B cell (primary cell): ENCODE data around the gene TMTC4. TPM values are rescaled to one million over a fixed set of nuclear protein-coding genes. Genes with fewer than 3 reads are reported as not detected.

ENCODE experiments used
- ATAC-seq: fragments of 200-7000 bp; cut with Tn5 transposase; one replicate; pipeline ENCODE4 v1.10.0; 2021; ENCODE audit warnings: low read depth, mild to moderate bottlenecking, moderate number of reproducible peaks, moderate library complexity
- CTCF ChIA-PET: fragments of 350-600 bp; sonication (Branson Sonifier 250); formaldehyde crosslinking; loops from one replicate; lab custom pipeline; 2021; ENCODE audit warnings: antibody characterized with exemption, inconsistent platforms; lab: Charles Lee
- POLR2A ChIA-PET: fragments of 350-600 bp; sonication (Branson Sonifier 250); formaldehyde crosslinking; loops from one replicate; lab custom pipeline; 2021; ENCODE audit warnings: antibody characterized with exemption; lab: Charles Lee
- DNase-seq: peaks from one replicate; pipeline ENCODE4 v3.0.0; 2013
- H2AFZ ChIP-seq: 2 replicates; pipeline ENCODE4 v1.6.1; 2012; ENCODE audit warnings: mild to moderate bottlenecking, low read depth, low read length; ENCODE audit not compliant: insufficient read depth, poor library complexity, severe bottlenecking
- H3K27ac ChIP-seq, 2 donors: 1 replicate in 1 of 2; 2 replicates in 1 of 2; pipeline ENCODE4 v1.5.1; 2012 to 2013; ENCODE audit warnings: low read length in 2 of 2, mild to moderate bottlenecking in 2 of 2, moderate library complexity in 1 of 2
- H3K27me3 ChIP-seq, 4 experiments: fragments of 200-600 bp in 1 of 4; sonication (generic) in 1 of 4; replicated peaks in 1 of 4; 1 replicate in 2 of 4; 2 replicates in 2 of 4; pipeline versions ENCODE4 v1.6.1 to v1.7.0; 2013 to 2016; ENCODE audit warnings: low read length in 3 of 4, mild to moderate bottlenecking in 2 of 4, mixed read lengths in 1 of 4, moderate library complexity in 1 of 4; ENCODE audit not compliant: insufficient read depth in 4 of 4, control insufficient read depth in 3 of 4; ENCODE audit errors: control extremely low read depth in 1 of 4
- H3K36me3 ChIP-seq, 2 experiments: replicated peaks in 1 of 2; 1 replicate in 1 of 2; 2 replicates in 1 of 2; pipeline versions ENCODE4 v1.6.1 to v1.7.1; 2013; ENCODE audit warnings: low read length in 1 of 2; ENCODE audit not compliant: insufficient read depth in 2 of 2, control insufficient read depth in 1 of 2; ENCODE audit errors: control extremely low read depth in 1 of 2, extremely low read depth in 1 of 2
- H3K4me1 ChIP-seq, 2 donors: fragments of 200-600 bp in 1 of 2; sonication (generic) in 1 of 2; 1 replicate in 1 of 2; 2 replicates in 1 of 2; pipeline versions ENCODE4 v1.5.1 to v1.6.1; 2013 to 2017; ENCODE audit warnings: low read length in 2 of 2; ENCODE audit not compliant: control insufficient read depth in 2 of 2, insufficient read depth in 2 of 2
- H3K4me2 ChIP-seq: replicated peaks from 2 replicates; pipeline ENCODE3; 2012; ENCODE audit warnings: mild to moderate bottlenecking, low read depth, low read length; ENCODE audit not compliant: poor library complexity, severe bottlenecking
- H3K4me3 ChIP-seq, 5 experiments: fragments of 200-600 bp in 1 of 5; sonication (generic) in 1 of 5; 1 replicate in 3 of 5; 2 replicates in 2 of 5; pipeline versions ENCODE4 v1.5.1 to v1.7.0; 2011 to 2016; ENCODE audit warnings: low read length in 4 of 5, mild to moderate bottlenecking in 4 of 5, low read depth in 2 of 5, control low read depth in 1 of 5, moderate library complexity in 1 of 5; ENCODE audit not compliant: insufficient read depth in 1 of 5; ENCODE audit errors: control extremely low read depth in 1 of 5, extremely low read depth in 1 of 5
- H3K79me2 ChIP-seq: fragments of 200-600 bp; sonication (generic); one replicate; pipeline ENCODE4 v1.6.0; 2016; ENCODE audit warnings: low read length; ENCODE audit not compliant: control insufficient read depth, insufficient read depth
- H3K9ac ChIP-seq: fragments of 200-600 bp; sonication (generic); 2 replicates; pipeline ENCODE4 v1.6.1; 2017; ENCODE audit warnings: mild to moderate bottlenecking, low read length, moderate library complexity
- H3K9me3 ChIP-seq, 3 donors: one replicate each; pipeline versions ENCODE4 v1.6.1 to v1.7.1; 2013; ENCODE audit warnings: low read length in 2 of 3; ENCODE audit not compliant: control insufficient read depth in 2 of 3, insufficient read depth in 1 of 3; ENCODE audit errors: control extremely low read depth in 1 of 3
- H4K20me1 ChIP-seq: 2 replicates; pipeline ENCODE4 v1.6.0; 2012; ENCODE audit warnings: mild to moderate bottlenecking, low read length; ENCODE audit not compliant: insufficient read depth, control insufficient read depth, poor library complexity, severe bottlenecking
- H3K27ac Mint-ChIP-seq: one replicate; pipeline ENCODE4 v1.8.0; 2021; ENCODE audit warnings: mixed read lengths
- H3K27me3 Mint-ChIP-seq: one replicate; pipeline ENCODE4 v1.8.0; 2021; ENCODE audit warnings: mixed read lengths
- H3K4me1 Mint-ChIP-seq: one replicate; pipeline ENCODE4 v1.8.0; 2021; ENCODE audit warnings: mixed read lengths
- H3K4me3 Mint-ChIP-seq: one replicate; pipeline ENCODE4 v1.8.0; 2021; ENCODE audit warnings: mixed read lengths
- H3K9me3 Mint-ChIP-seq: one replicate; pipeline ENCODE4 v1.8.0; 2022; ENCODE audit warnings: mixed read lengths; ENCODE audit not compliant: insufficient read depth
- EZH2 ChIP-seq: IDR thresholded peaks from 2 replicates; pipeline ENCODE4 v1.6.1; 2012; ENCODE audit warnings: borderline replicate concordance, low read depth, mild to moderate bottlenecking, moderate library complexity, low read length; ENCODE audit not compliant: insufficient read depth, poor library complexity, severe bottlenecking
- WGBS: methylation state at CpG from one replicate; pipeline ENCODE4 v1.1.5; 2013; ENCODE audit warnings: missing lambda C conversion rate; ENCODE audit not compliant: insufficient coverage; 5-methylcytosine and 5-hydroxymethylcytosine counted together
- intact Hi-C: fragments of 100-400 bp; cut with micrococcal nuclease; formaldehyde crosslinking; loops from one replicate; pipeline ENCODE4 v1.10.0; 2022
- polyA plus RNA-seq: library from polyadenylated mRNA; depleted of rRNA; stranded (reverse); fragments of >200 nt; gene quantifications from 2 replicates; pipeline ENCODE4 v1.2.3, GENCODE V29; 2012
- total RNA-seq, 2 donors: library from RNA; stranded (reverse); fragments of 120-200 nt in 1 of 2; gene quantifications; 1 replicate in 1 of 2; 2 replicates in 1 of 2; pipeline versions ENCODE4 v1.2.3 to v1.2.4, GENCODE V29; 2013 to 2022
- TF ChIP-seq, protein P1 (sequence below): fragments of 200-600 bp; IDR thresholded peaks from one replicate; pipeline ENCODE4 v1.8.0; 2022; ENCODE audit warnings: antibody characterized with exemption, mild to moderate bottlenecking

The TMTC4 gene
- total and polyA plus RNA-seq, 2 donors (not counting 1 experiment from before 2014, with no cell fraction given) = 7.9 to 17.8 TPM

DNA sequence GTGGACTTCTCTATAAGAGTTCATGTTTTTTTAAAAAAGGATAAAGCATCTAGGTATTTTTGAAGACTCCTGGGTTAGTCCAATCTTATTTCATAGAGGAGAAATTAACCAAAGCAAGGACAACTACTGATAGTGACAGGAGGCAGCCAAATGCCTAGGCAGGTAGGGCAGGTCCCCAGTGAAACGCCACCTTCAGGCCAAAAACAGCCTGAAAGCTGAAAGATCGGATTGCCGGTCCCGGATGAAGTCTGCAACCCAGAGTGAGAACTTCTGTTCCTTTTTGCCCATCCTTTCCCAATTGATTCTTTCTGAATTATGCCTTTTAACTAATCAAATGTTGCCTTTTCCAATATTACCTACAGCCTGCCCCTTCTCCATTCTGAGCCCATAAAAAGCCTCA lies 79.9 kb downstream of the TMTC4 start:
- DNase-seq = no peak
- H3K4me1 Mint-ChIP-seq = no peaks in the 10 kb centered on the region
- POLR2A ChIA-PET = no interaction called here

DNA sequence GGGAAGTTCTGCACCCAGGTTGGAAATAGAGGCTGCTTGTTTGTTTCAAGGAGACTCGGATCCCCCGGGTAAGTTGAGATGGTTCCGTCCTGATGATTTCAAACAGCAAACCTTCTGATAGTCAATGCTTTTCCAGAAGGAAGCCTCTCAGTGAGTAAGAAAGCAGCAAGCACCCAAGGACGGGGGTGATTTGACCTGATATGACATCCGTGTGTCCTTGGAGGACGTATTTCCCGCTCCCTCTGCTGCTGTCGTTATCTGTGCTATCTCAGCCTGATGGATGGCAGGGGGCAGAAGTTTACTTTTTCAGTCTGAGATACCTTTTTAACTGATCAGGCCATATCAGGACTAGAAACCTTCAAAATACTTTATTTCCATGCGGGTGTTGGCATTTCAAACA lies 80.3 kb downstream of the TMTC4 start:
- no peaks in the 10 kb centered on the region for H3K9me3 Mint-ChIP-seq
- no peak overlapping the region for H3K27ac ChIP-seq
- H3K27me3 ChIP-seq = no peaks in the 10 kb centered on the region
- intact Hi-C loops = no loop called here
- H3K79me2 ChIP-seq = no peaks in the 10 kb centered on the region
- H3K9ac ChIP-seq = no peak overlapping the region
- H3K4me3 ChIP-seq = no peak overlapping the region
- TF ChIP-seq EZH2 = no peak
- TF ChIP-seq, protein P1, sequence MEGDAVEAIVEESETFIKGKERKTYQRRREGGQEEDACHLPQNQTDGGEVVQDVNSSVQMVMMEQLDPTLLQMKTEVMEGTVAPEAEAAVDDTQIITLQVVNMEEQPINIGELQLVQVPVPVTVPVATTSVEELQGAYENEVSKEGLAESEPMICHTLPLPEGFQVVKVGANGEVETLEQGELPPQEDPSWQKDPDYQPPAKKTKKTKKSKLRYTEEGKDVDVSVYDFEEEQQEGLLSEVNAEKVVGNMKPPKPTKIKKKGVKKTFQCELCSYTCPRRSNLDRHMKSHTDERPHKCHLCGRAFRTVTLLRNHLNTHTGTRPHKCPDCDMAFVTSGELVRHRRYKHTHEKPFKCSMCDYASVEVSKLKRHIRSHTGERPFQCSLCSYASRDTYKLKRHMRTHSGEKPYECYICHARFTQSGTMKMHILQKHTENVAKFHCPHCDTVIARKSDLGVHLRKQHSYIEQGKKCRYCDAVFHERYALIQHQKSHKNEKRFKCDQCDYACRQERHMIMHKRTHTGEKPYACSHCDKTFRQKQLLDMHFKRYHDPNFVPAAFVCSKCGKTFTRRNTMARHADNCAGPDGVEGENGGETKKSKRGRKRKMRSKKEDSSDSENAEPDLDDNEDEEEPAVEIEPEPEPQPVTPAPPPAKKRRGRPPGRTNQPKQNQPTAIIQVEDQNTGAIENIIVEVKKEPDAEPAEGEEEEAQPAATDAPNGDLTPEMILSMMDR = no peak
- H3K36me3 ChIP-seq = no peaks in the 10 kb centered on the region
- POLR2A ChIA-PET = no interaction called here
- 99% methylated on average over 6 of the region's 9 CpGs for WGBS
- peaks cover 0 to 3% (median 0%) of the 10 kb centered on the region in 3 donors for H3K9me3 ChIP-seq
- DNase-seq = no peak
- CTCF ChIA-PET = no interaction called here
- peaks cover under 1 to 1% of the 10 kb centered on the region in 2 donors for H3K4me1 ChIP-seq
- peaks cover 3% of the 10 kb centered on the region for H3K4me1 Mint-ChIP-seq
- no peak for ATAC-seq
- no peak overlapping the region for H2AFZ ChIP-seq
- no peak overlapping the region for H3K4me3 Mint-ChIP-seq
- H3K4me2 ChIP-seq = no peak overlapping the region
- no peak overlapping the region for H3K27ac Mint-ChIP-seq
- H4K20me1 ChIP-seq = no peaks in the 10 kb centered on the region
- H3K27me3 Mint-ChIP-seq = no peaks in the 10 kb centered on the region

More for the DNA sequence above, 79.9 kb downstream of the TMTC4 start:
- Histone ChIP-seq H2AFZ (no peak overlapping the region), H3K9ac (no peak overlapping the region), H3K79me2 (no peaks in the 10 kb centered on the region), H4K20me1 (no peaks in the 10 kb centered on the region), H3K27me3 (no peaks in the 10 kb centered on the region), H3K4me3 (no peak overlapping the region), H3K9me3 (peaks cover 0 to 3% (median 0%) of the 10 kb centered on the region in 3 donors), H3K36me3 (no peaks in the 10 kb centered on the region), H3K4me1 (no peaks in the 10 kb centered on the region), H3K27ac (no peak overlapping the region), H3K4me2 (no peak overlapping the region)
- Mint-ChIP-seq H3K4me3 (no peak overlapping the region), H3K27ac (no peak overlapping the region), H3K27me3 (no peaks in the 10 kb centered on the region), H3K9me3 (no peaks in the 10 kb centered on the region)
- WGBS = 95% methylated on average over 4 of the region's 4 CpGs
- no peak for TF ChIP-seq EZH2
- TF ChIP-seq, protein P1 = no peak
- intact Hi-C loops = no loop called here
- no peak for ATAC-seq
- CTCF ChIA-PET = no interaction called here
